IPS-20b (cell line): ENCODE results near the gene ABCA7.

Experiments used
- H3K27ac ChIP-seq: one replicate; pipeline ENCODE4 v1.5.1; 2013; ENCODE audit warnings: low read length
- H3K27me3 ChIP-seq: 2 replicates; pipeline ENCODE4 v1.6.1; 2013; ENCODE audit warnings: mild to moderate bottlenecking, low read length, inconsistent platforms; ENCODE audit not compliant: insufficient read depth
- H3K36me3 ChIP-seq: 2 replicates; pipeline ENCODE4 v1.6.1; 2013; ENCODE audit warnings: low read depth, mild to moderate bottlenecking, inconsistent platforms, low read length, moderate library complexity; ENCODE audit not compliant: insufficient read depth
- H3K4me1 ChIP-seq: 2 replicates; pipeline ENCODE4 v1.6.1; 2013; ENCODE audit warnings: mild to moderate bottlenecking, control low read depth, inconsistent platforms, low read length, moderate library complexity; ENCODE audit not compliant: insufficient read depth
- H3K4me3 ChIP-seq: 2 replicates; pipeline ENCODE4 v1.5.1; 2013; ENCODE audit warnings: mild to moderate bottlenecking, low read length, inconsistent platforms
- H3K9ac ChIP-seq: 2 replicates; pipeline ENCODE4 v1.6.1; 2013; ENCODE audit warnings: low read depth, mild to moderate bottlenecking, inconsistent platforms, low read length, moderate library complexity
- H3K9me3 ChIP-seq: 2 replicates; pipeline ENCODE4 v1.6.1; 2013; ENCODE audit warnings: mild to moderate bottlenecking, low read depth, low read length, inconsistent platforms; ENCODE audit not compliant: insufficient read depth

The ABCA7 gene

GRCh38 chr19:1037621-1038064, 2.3 kb upstream of the ABCA7 start:
- no peak overlapping the region for H3K9ac ChIP-seq
- H3K27me3 ChIP-seq, result no peaks in the 10 kb centered on the region
- H3K4me1 ChIP-seq, result no peaks in the 10 kb centered on the region; the same call in 1 of the 2 replicates
- no peaks in the 10 kb centered on the region for H3K9me3 ChIP-seq
- H3K27ac ChIP-seq, result no peak overlapping the region
- no peak overlapping the region for H3K4me3 ChIP-seq
- peaks cover 48% of the 10 kb centered on the region for H3K36me3 ChIP-seq

DNA sequence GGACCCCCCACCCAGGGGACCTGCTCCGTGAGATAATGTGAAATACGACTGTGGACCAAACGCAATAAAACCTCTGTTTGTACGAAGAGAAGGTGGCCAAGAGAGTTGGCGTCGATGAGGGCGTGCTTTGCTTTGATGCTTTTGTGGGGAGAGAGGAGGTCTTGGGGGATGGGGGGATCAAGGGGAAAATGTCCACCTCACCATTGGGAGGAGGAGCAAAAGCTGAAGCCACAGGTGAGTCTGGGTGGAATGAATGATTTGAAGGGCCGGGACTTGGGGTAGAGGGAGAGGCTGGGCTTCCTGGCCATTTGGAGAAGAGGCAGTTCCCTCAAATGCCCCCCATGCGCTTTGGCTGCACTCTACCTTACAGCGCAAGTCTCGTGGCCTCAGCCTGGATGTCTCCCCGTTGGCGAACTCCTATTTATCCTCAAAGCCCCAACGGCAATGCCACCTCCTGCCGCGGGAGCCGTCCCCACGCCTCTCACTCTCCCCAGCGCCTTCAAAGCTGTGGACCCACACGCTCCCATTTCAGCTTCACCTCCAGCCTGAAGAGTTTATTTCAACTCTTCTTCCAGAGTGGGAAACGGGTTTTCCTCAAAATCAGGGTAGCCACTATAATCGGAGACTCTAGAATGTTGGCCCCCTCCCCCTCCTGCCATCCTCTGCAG, 795 bp upstream of the ABCA7 start:
- no peaks in the 10 kb centered on the region; the same call in 1 of the 2 replicates for H3K4me1 ChIP-seq
- H3K4me3 ChIP-seq, result peak overlapping the region; percentile 90
- no peak overlapping the region for H3K27ac ChIP-seq
- H3K36me3 ChIP-seq, result peaks cover 39% of the 10 kb centered on the region
- peak overlapping the region; percentile 48; the same call in 1 of the 2 replicates for H3K9ac ChIP-seq
- H3K9me3 ChIP-seq, result no peaks in the 10 kb centered on the region
- H3K27me3 ChIP-seq, result no peaks in the 10 kb centered on the region

- no peaks in the 10 kb centered on the region; the same call in 1 of the 2 replicates for H3K4me1 ChIP-seq
- no peaks in the 10 kb centered on the region for H3K27me3 ChIP-seq
- H3K9ac ChIP-seq, result peak overlapping the region; percentile 80; the same call in 1 of the 2 replicates
- peak overlapping the region; percentile 90 for H3K4me3 ChIP-seq
- H3K9me3 ChIP-seq, result no peaks in the 10 kb centered on the region
- H3K27ac ChIP-seq, result no peak overlapping the region
- peaks cover 32% of the 10 kb centered on the region for H3K36me3 ChIP-seq
Observed at GRCh38 chr19:1040476-1041271, 767 bp downstream of the ABCA7 start.

GRCh38 chr19:1041272-1041834, 1.4 kb downstream of the ABCA7 start:
- no peaks in the 10 kb centered on the region for H3K9me3 ChIP-seq
- no peaks in the 10 kb centered on the region for H3K27me3 ChIP-seq
- no peak overlapping the region for H3K9ac ChIP-seq
- no peak overlapping the region for H3K27ac ChIP-seq
- H3K36me3 ChIP-seq, result peaks cover 25% of the 10 kb centered on the region
- peak overlapping the region; percentile 90 for H3K4me3 ChIP-seq
- no peaks in the 10 kb centered on the region; the same call in 1 of the 2 replicates for H3K4me1 ChIP-seq

DNA sequence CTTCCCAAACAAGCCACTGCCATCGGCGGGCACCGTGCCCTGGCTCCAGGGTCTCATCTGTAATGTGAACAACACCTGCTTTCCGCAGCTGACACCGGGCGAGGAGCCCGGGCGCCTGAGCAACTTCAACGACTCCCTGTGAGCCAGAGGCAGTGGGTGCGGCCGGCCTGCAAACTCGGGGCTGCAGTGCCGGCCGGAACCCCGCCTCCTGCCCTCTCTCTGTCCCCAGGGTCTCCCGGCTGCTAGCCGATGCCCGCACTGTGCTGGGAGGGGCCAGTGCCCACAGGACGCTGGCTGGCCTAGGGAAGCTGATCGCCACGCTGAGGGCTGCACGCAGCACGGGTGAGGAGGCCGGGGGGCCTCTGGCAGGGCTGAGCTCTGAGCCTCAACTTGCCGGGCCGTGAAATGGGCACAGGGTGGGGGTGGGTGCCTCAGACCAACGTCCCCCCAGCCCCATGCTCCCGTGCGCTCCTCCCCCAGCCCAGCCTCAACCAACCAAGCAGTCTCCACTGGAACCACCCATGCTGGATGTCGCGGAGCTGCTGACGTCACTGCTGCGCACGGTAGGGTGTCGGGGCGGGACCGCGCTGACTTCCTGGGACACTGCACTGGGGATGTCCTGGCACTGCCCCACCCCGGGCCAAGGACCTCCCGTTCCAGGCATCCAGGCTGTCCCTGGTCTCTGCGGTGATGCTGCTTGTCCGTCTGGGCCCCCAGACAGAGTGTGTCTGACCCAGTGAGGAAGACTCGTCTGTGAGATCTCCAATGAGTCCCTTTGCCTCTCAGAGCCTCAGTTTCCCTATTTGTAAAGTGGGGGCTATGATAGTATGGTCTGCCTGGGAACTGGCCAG, 2.2 kb downstream of the ABCA7 start:
- H3K27ac ChIP-seq, result no peak overlapping the region
- H3K4me3 ChIP-seq, result no peak overlapping the region
- H3K36me3 ChIP-seq, result peaks cover 20% of the 10 kb centered on the region
- no peaks in the 10 kb centered on the region for H3K9me3 ChIP-seq
- H3K27me3 ChIP-seq, result no peaks in the 10 kb centered on the region
- no peaks in the 10 kb centered on the region; the same call in 1 of the 2 replicates for H3K4me1 ChIP-seq
- no peak overlapping the region for H3K9ac ChIP-seq

DNA sequence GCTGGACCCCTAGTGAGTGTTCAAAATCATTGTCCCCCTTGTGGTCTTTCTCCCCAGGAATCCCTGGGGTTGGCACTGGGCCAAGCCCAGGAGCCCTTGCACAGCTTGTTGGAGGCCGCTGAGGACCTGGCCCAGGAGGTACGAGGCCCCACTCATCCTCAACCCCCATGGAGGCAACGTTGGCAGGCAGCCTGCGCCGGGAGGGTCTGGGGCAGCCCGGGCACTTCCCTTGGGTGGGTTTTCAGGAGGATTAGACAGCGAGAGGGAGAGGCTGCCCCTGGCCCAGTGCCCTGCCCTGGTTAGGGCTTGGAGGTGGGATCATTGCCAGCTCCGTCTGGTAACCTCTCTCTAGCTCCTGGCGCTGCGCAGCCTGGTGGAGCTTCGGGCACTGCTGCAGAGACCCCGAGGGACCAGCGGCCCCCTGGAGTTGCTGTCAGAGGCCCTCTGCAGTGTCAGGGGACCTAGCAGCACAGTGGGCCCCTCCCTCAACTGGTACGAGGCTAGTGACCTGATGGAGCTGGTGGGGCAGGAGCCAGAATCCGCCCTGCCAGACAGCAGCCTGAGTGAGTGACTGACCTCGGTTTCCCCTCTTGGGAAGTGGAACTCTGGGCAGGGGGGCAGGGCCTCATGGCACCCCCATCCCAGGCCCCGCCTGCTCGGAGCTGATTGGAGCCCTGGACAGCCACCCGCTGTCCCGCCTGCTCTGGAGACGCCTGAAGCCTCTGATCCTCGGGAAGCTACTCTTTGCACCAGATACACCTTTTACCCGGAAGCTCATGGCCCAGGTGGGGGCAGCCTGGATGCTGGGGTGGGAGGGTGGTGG, 3.0 kb downstream of the ABCA7 start:
- Histone ChIP-seq H3K27me3 (no peaks in the 10 kb centered on the region), H3K36me3 (peaks cover 12% of the 10 kb centered on the region), H3K9me3 (no peaks in the 10 kb centered on the region), H3K27ac (no peak overlapping the region), H3K4me1 (no peaks in the 10 kb centered on the region; the same call in 1 of the 2 replicates), H3K4me3 (no peak overlapping the region), H3K9ac (no peak overlapping the region)

- no peaks in the 10 kb centered on the region; the same call in 1 of the 2 replicates for H3K4me1 ChIP-seq
- H3K9me3 ChIP-seq, result no peaks in the 10 kb centered on the region
- H3K27ac ChIP-seq, result no peak overlapping the region
- H3K27me3 ChIP-seq, result no peaks in the 10 kb centered on the region
- no peak overlapping the region for H3K9ac ChIP-seq
- H3K4me3 ChIP-seq, result no peak overlapping the region
- H3K36me3 ChIP-seq, result no peaks in the 10 kb centered on the region
Observed at GRCh38 chr19:1045247-1045603, 5.3 kb downstream of the ABCA7 start.

DNA sequence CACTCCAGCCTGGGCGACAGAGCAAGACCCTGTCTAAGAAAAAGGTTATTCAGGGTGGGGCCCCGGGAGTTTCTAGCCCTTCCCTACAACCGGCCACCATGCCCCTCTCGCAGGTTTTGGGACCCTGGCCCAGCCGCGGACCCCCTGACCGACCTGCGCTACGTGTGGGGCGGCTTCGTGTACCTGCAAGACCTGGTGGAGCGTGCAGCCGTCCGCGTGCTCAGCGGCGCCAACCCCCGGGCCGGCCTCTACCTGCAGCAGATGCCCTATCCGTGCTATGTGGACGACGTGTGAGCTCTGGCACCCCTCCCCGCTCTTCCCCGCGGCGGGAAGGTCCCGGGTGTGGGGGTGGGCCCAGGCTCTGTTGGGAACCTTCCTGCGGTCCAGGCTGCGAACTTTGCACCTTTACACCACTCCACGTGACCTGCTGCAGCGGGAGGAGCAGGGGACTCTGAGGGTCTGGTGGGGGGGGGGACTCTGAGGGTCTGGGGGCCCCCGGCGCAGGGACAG, 6.3 kb downstream of the ABCA7 start:
- Histone ChIP-seq H3K9me3 (no peaks in the 10 kb centered on the region), H3K36me3 (no peaks in the 10 kb centered on the region), H3K4me3 (no peak overlapping the region), H3K9ac (no peak overlapping the region), H3K27me3 (no peaks in the 10 kb centered on the region), H3K27ac (no peak overlapping the region), H3K4me1 (no peaks in the 10 kb centered on the region)

GRCh38 chr19:1046836-1047695, 7.2 kb downstream of the ABCA7 start:
- H3K9ac ChIP-seq, result no peak overlapping the region
- no peak overlapping the region for H3K4me3 ChIP-seq
- H3K27ac ChIP-seq, result no peak overlapping the region
- no peaks in the 10 kb centered on the region for H3K9me3 ChIP-seq
- no peaks in the 10 kb centered on the region for H3K27me3 ChIP-seq
- H3K4me1 ChIP-seq, result no peaks in the 10 kb centered on the region
- H3K36me3 ChIP-seq, result no peaks in the 10 kb centered on the region

GRCh38 chr19:1047696-1048147, 7.8 kb downstream of the ABCA7 start:
- no peaks in the 10 kb centered on the region for H3K36me3 ChIP-seq
- H3K27me3 ChIP-seq, result no peaks in the 10 kb centered on the region
- H3K4me1 ChIP-seq, result no peaks in the 10 kb centered on the region
- no peak overlapping the region for H3K27ac ChIP-seq
- H3K9me3 ChIP-seq, result no peaks in the 10 kb centered on the region
- H3K4me3 ChIP-seq, result no peak overlapping the region
- H3K9ac ChIP-seq, result no peak overlapping the region
